HG02610 (cell line): Measurements from ENCODE around the gene SEC14L1.
A peak's percentile ranks its signal among the peaks of the same experiment; 100 is the strongest.

Experiments used
- ATAC-seq: cut with Tn5 transposase; IDR thresholded peaks from one replicate; pipeline ENCODE4 v1.9.1; 2021; ENCODE audit warnings: mild to moderate bottlenecking, moderate library complexity; ENCODE audit not compliant: unreplicated experiment

Gene SEC14L1

DNA sequence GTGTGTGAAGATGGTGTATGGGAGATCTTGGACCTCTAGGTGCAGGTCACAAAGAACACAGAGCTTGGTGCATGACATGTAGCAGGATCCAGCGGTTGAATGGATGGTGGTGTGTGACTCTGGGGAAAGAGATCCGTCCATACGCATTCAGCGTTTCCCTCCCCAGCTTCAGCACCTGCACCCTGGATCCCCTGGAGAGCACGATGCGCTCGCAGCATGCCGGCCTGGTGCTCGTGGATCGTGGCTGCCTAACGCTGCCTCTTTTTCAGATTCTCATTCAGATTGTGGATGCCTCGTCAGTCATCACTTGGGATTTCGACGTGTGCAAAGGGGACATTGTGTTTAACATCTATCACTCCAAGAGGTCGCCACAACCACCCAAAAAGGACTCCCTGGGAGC, 70.9 kb downstream of the SEC14L1 start:
- ATAC-seq, result no peak

DNA sequence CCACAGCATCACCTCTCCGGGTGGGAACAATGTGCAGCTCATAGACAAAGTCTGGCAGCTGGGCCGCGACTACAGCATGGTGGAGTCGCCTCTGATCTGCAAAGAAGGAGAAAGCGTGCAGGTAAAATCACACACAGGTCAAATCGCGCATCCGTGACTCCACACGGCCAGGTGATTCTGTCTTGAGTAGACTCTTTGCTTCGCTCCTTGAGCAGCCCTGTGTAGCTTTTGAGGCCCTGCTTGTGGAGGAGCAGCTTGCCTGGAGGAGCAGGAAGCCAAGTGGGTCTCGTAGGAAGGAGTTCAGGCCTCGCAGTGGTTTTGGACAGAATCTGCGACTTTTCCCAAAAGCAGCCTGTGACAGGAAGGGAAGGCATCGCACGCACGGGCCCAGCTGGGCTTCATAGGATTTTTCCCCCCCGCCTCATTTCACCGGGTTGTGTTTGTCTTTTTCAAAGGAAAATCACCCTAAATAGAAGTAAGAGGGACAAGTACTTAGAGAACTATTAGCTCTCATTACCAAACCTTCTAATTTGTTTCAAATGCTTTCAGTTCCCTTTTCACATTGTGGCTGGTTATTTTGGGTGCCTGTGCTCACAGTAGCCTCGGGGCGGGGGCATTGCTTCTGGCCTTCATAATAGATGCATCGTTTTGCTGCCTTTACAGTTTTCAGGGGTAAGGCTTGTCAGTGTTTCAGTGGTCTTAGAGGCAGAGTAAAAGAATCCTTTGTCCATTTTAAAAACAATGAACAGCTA, 71.5 kb downstream of the SEC14L1 start:
- peak; percentile 83 for ATAC-seq

DNA sequence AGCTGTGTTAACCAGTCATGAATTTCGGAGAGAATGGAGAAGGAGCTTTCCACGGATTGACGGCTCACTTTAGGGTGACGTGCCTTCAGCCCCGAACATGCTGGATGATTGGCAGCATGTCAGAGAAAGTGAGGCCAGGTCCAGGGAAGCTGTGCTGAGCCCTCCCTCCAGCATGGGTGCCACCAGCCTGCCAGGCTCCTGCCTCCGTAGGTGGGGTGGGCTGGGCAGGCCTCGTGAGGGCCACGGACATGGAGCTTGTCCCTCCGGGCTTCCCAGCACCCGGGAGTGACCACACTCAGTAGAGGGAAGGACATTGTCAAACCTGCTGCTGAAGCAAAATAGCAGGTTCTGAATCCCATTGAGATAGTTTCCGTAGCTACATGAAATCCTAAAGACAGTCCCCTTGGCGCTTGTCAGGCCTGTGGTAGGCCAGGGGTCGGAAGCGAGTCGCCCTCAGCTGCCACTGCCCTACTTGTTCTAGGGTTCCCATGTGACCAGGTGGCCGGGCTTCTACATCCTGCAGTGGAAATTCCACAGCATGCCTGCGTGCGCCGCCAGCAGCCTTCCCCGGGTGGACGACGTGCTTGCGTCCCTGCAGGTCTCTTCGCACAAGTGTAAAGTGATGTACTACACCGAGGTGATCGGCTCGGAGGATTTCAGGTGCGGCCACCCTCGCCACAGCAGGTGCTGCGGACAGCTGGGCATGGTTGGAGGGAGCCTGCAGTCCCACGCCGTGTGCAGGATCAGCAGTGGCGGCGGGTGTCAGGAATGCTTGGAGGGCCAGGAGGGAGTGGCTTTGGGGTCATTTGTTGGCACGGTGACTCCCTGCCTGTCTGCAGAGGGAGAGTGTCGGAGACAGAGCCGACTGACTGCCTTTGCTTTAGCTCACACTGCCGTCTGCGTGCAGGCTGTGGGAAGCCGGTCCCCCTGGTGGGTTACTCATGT, 72.3 kb downstream of the SEC14L1 start:
- ATAC-seq, result no peak

DNA sequence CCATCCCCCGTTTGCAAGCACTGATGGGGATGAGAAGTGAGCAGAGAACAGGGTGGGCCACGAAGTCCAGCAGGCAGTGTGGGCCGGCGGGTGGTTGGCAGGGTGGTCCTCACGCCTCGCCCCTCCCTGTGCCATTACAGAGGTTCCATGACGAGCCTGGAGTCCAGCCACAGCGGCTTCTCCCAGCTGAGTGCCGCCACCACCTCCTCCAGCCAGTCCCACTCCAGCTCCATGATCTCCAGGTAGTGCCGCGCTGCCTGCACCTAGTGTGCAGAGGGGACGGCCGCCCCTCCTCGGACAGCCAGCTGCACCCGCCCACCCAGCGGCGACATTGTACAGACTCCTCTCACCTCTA, 73.0 kb downstream of the SEC14L1 start:
- no peak for ATAC-seq

DNA sequence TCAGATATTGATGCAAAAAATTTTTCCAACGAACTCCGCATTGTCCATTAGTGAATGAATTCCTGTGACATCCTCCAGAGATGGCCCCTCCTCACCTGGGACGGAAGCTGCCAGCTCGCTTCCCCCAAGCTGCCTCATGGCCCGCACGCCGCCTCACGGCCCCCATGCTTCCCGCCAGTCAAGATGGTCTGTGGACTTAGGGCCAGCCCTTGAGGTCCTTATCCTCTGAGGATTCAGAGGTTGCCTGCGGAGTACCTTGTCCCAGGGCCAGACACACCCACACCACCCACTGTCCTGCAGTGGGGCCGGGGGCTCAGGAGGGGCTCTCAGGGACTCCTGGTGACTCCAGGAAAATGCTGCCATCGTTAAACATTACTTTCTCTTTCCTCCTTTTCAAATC, 73.6 kb downstream of the SEC14L1 start:
- ATAC-seq, result no peak

DNA sequence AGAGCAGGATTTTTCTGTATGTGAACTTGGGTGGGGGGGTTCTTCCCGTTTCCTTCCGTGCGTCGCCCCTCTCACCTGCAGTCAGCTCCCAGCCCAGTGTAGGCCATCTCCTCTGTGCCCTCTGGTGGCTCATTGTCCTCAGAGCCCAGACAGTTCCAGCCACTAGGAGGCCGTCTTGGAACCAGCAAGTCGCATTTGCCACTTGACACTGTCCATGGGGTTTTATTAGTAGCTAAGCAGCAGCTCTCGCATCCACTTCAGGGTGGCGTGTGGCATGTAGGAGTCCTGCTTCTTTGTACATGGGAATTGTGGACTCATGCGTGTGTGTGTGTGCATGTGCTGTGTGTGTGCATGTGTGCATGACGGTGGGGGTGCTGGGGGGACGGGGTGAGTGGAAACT, 74.0 kb downstream of the SEC14L1 start:
- no peak for ATAC-seq

DNA sequence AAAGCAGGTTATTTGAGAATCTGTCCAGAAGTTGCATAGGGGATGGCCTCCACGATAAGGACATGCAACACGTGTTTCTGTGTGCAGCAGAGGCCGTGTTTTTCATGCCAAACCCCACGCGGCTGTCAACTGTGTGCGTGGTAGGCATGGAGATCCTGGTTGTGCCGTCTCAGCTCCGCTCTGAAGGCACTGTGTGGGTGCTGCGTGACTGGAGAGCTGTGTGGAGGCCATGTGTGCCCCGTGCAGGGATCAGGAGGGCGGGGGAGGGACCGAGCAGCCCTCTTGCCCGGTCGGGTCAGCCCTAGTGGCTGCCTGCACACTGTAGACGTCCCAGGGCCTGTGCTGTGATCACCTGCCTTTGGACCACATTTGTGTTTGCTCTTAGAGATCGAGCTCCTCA, 74.5 kb downstream of the SEC14L1 start:
- no peak for ATAC-seq

DNA sequence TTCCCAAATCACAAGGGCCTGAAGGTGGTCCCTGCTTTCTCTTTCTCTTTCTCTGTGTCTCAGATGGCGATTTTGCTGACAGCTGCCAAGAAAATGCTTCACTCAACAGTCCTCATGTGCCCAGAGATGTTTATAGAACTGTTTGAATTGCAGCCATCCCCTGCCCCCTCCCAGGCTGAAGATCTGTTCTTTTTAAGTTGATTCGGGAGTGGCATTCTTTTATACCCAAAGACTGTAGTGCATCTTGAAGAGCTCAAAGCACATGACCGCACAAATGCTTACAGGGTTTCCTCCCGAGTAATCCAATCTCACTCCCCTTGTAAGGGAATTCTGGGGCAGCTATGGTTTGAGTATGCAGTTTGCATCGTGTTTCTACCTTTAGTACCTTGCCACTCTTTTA, 75.7 kb downstream of the SEC14L1 start:
- no peak for ATAC-seq

DNA sequence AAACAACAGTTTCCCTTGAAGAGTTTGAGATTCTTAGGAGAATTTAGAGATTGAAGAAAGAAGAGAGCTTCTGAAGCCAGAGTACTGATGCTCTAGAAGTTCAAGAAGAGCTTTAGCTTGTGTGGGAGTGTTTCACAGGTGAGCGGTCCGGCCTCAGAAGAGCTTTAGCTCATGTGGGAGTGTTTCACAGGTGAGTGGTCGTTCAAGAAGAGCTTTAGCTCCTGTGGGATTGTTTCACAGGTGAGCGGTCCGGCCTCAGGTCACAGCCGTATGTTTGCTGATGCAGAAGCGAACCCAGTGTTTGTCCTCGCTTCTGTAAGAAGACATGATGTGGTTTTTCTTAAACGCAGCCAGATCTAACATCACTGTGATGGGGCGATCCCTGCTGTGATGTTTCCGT, 76.4 kb downstream of the SEC14L1 start:
- no peak for ATAC-seq

DNA sequence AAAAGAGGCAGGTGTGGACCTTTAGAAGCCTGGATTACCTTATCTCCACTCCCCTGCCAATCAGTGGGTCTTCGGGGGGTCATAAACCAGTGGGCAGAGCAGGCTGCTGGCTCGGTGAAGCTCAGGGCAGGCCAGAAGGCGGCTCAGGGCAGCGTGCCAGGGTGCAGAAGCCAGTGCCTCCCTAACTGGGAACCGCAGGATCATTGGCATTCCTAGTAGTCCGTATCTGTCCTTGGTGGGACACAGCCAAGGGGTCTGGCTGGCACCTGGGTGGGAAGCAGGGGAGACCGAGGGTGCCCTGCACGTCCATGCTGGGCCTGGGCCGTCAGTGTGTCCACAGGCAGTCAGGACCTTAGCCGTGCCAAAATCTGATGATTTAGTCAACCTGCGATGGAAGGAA, 76.8 kb downstream of the SEC14L1 start:
- no peak for ATAC-seq

DNA sequence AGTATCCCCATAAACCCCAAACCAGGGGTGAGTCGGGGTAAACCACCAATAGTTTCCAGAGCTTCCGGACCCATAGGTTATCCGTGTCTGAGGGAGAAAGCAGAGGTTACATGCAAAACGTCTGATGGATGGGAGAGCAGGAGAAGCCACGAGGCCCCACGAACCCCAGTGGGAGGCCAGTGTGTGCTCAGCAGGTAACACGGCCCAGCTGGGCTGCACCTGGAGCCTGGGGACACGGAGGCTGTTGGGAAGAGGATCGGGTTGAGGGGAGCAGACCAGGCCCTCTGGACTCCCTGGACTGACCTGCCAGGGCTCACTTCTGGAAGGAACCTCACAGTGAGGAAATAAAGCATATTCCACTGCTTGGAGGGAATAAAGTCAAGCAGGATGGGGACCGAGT, 78.1 kb downstream of the SEC14L1 start:
- no peak for ATAC-seq

DNA sequence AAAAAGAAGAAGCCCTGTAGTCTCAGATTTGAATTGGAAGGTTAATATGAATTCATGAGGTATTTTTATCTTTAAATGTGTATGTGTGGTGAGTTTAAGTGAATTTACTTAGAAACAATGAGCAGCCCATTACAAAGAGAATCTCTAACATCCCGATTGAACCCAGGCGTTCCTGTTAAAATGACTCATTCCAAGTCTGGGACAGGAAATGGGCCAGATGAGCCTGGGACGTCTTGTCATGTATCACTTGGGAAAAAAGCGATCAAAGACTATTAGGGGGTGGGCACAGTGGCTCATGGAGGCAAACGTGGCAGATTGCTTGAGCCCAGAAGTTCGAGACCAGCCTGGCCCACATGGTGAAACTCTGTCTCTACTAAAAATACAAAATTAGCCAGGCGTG, 81.6 kb downstream of the SEC14L1 start:
- no peak for ATAC-seq

DNA sequence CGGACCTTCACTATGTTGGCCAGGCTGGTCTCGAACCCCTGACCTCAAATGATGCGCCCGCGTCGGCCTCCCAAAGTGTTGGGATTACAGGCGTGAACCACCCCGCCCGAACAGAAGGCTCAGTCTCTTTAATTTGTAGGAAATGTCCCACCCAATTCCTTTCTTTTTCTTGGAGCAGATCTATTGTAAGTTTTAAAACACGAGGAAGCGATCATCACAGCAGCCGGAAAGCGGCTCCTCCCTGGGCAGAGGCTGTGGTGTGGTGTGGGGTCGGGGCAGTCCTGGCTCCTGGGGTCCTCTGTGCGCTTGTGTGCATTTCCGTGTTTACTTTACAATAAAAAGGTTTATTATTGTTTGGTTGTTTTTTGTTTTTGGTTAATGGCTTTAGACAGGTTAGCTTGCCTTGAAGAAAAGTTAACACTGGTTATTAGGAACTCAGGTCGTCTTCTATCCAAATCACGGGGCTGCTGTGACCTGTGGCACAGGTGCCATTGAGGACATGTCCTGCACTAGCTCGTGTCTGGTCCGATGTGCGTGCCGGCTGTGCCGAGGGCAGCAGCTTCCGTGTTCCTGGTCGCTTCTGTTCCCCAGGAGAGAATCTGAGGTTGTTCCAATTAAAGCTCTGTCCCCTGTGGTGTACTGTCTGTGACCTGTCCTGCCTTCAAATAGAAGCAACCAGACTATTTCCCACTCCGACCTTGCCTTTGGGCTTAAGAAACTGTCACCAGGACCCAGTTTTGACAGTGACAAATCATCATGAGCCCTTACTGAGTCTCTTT, 83.1 kb downstream of the SEC14L1 start:
- ATAC-seq, result no peak

DNA sequence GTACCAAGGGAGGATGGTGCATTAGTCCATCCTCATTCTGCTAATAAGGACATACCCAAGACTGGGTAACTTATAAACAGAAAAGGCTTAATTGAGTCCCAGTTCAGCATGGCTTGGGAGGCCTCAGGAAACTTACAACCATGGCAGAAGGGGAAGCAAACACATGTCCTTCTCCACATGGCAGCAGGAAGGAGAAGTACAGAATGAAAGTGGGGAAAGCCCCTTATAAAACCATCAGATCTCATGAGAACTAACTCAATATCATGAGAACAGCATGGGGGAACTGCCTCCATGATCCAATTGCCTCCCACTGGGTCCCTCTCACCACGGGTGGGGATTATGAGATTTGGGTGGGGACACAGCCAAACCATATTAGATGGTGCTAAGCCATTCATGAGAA, 84.5 kb downstream of the SEC14L1 start:
- ATAC-seq, result no peak

DNA sequence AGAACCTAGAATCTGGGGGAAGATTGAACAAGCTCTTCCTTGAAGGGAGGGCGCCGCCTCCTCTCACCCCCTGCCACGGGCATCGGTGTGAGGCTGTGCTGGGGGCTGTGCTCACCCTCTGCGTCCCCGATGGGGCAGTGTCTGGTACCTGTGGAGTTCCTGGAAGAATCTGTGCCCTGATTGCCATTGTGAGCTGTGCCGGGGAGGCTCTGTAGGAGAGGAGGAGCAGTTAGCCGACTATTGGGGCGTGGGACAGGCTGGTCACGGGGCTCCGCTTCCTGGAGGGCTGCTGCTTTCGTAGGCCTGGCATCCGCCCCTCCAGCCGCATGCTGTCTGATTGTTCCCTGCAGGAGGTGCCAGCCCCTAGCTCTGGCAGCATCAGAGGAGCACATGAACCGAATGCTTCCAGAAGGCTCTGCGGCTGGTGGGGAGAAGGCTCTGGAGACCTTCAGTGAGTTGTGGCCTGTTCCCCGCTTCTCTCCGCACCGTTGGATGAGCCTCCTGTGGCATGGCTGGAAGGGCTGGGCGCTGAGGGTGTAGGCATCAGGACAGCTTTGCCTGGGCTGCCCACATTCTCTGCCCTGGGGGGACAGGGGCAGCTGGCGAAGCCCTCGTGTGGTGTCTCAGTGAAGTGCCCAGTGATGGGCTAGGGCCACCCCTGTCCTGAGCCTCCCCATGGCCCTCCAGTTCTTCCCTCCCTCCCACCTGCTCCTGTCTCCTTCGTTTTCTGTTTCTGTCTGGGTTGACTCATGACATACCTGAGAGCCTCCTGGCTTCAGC, 86.9 kb downstream of the SEC14L1 start:
- no peak for ATAC-seq

DNA sequence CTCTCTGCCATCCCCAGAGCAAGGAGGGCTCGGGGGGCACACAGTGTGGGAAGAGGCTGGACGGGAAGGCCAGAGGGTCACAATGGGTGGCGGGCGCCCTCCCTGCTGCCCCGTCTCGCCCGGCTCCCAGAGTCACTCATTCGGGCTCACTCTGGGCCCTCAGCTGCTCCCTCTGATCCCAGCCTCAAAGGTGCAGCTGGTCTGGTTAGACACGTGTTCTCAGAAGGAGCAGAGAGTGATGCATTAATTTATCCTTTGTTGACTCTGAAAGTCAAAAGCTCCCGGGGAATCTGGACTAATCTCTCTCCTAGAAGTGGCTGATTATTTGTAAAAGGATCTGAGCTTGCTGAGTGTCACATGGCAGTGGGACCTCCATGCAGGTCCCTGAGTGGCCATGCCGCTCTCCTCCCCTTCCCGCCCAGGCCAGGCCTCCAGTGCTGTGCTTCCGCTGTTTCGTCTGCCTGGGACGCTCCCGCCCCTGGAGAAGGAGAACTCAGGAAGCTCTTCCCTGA, 87.5 kb downstream of the SEC14L1 start:
- no peak for ATAC-seq

DNA sequence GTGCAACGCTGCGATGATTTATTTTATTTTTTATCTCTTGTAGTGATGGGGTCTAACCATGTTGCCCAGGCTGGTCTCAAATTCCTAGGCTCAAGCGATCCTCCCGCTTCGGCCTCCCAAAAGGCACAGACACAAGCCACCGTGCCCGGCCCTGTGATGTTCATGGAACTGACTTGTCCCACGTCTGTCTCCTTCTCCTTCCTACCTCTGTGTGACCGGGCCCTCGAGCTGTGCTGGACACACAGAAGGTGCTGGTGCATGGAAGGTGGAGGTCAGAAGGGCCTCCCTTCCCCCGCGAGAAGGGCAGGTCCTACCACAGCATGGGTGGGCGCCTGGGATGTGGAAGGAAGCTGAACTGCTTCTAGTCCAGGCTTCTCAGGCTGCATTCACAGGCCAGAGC, 88.0 kb downstream of the SEC14L1 start:
- ATAC-seq, result no peak

DNA sequence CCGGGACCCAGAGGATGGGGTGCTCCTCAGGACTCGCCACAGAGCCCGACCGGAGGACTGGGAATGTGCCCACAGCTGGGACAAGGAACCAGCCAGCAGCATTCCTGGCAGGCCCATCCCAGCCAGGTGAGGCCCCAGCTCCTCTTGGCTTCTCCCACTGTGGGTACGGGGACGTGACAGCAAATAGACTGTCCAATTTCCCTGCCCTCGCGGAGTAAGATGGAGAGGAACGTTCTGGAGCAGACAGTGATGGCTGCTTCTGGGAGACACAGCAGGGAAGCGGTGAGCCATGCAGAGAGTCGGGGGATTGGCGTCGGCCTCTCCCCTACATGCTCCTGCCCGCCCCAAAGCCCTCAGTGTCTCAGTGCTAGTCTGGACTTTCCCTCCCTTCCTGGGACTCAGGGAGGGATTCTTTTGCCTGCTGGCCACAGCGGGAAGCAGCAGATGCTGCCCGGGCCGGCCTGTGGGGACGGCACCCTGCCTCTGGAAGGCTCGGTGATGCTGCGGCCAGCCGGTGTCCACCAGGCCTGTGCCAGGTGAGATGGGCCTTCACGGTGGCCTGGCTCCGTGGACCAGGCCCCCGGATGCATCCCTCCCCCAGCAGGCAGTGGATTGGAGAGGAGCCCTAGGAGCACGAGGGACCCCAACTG, 89.1 kb downstream of the SEC14L1 start:
- no peak for ATAC-seq

DNA sequence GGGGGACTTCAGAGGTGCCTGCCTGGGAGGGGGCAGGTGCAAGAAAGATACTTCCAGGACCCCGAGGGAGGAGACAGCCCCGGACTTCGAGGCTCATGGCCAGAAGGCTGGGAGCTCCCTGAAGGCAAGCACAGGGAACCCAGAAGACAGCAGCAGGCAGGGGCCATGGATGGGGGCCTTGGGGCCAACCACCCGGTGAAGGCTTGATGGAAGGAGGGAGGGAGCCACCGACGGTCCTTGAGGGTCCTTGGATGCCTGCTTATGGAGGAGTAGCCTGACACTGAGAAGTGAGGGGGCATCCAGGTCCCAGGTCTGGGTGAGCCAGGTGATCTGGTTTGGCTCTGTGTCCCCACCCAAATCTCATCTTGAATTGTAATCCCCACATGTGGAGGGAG, 89.7 kb downstream of the SEC14L1 start:
- no peak for ATAC-seq
